ENCODE data around the gene PTPRB.

Gene PTPRB

GRCh38 chr12:70660620-70661219, 23.5 kb upstream of the PTPRB start:
- DNase-seq (ENCODE audit: low read depth): no peak
- no peak overlapping the region for H3K4me3 ChIP-seq (ENCODE audit: low read depth, low read length)
- no peak for TF ChIP-seq MYC (IDR thresholded peaks at IDR 0.05; ENCODE audit: low read depth, low read length)
- TF ChIP-seq MAX (IDR thresholded peaks at IDR 0.05; ENCODE audit: low read depth, low read length): no peak
- no peak for TF ChIP-seq CTCF (IDR thresholded peaks at IDR 0.05; ENCODE audit: low read depth, low read length)
- TF ChIP-seq POLR2A (IDR thresholded peaks at IDR 0.05; ENCODE audit: extremely low read depth, insufficient read length): no peak

GRCh38 chr12:70660002-70660604, 22.9 kb upstream of the PTPRB start:
- no peak overlapping the region for H3K4me3 ChIP-seq (ENCODE audit: low read depth, low read length)
- no peak for TF ChIP-seq POLR2A (IDR thresholded peaks at IDR 0.05; ENCODE audit: extremely low read depth, insufficient read length)
- TF ChIP-seq CTCF (IDR thresholded peaks at IDR 0.05; ENCODE audit: low read depth, low read length): no peak
- TF ChIP-seq MAX (IDR thresholded peaks at IDR 0.05; ENCODE audit: low read depth, low read length): no peak
- TF ChIP-seq MYC (IDR thresholded peaks at IDR 0.05; ENCODE audit: low read depth, low read length): no peak
- DNase-seq (ENCODE audit: low read depth): no peak

GRCh38 chr12:70659077-70659606, 21.9 kb upstream of the PTPRB start:
- DNase-seq (ENCODE audit: low read depth): no peak
- TF ChIP-seq POLR2A (IDR thresholded peaks at IDR 0.05; ENCODE audit: extremely low read depth, insufficient read length) (no peak), CTCF (IDR thresholded peaks at IDR 0.05; ENCODE audit: low read depth, low read length) (no peak), MAX (IDR thresholded peaks at IDR 0.05; ENCODE audit: low read depth, low read length) (no peak), MYC (IDR thresholded peaks at IDR 0.05; ENCODE audit: low read depth, low read length) (no peak)
- H3K4me3 ChIP-seq (ENCODE audit: low read depth, low read length): no peak overlapping the region

GRCh38 chr12:70657616-70658286, 20.5 kb upstream of the PTPRB start:
- no peak for TF ChIP-seq MAX (IDR thresholded peaks at IDR 0.05; ENCODE audit: low read depth, low read length)
- TF ChIP-seq MYC (IDR thresholded peaks at IDR 0.05; ENCODE audit: low read depth, low read length): no peak
- TF ChIP-seq CTCF (IDR thresholded peaks at IDR 0.05; ENCODE audit: low read depth, low read length): no peak
- TF ChIP-seq POLR2A (IDR thresholded peaks at IDR 0.05; ENCODE audit: extremely low read depth, insufficient read length): no peak
- no peak for DNase-seq (ENCODE audit: low read depth)
- no peak overlapping the region for H3K4me3 ChIP-seq (ENCODE audit: low read depth, low read length)

GRCh38 chr12:70652451-70652850, 15.2 kb upstream of the PTPRB start:
- no peak overlapping the region for H3K4me3 ChIP-seq (ENCODE audit: low read depth, low read length)
- TF ChIP-seq MYC (IDR thresholded peaks at IDR 0.05; ENCODE audit: low read depth, low read length) (no peak), MAX (IDR thresholded peaks at IDR 0.05; ENCODE audit: low read depth, low read length) (no peak), CTCF (IDR thresholded peaks at IDR 0.05; ENCODE audit: low read depth, low read length) (no peak), POLR2A (IDR thresholded peaks at IDR 0.05; ENCODE audit: extremely low read depth, insufficient read length) (no peak)
- no peak for DNase-seq (ENCODE audit: low read depth)
